ENCODE results near the gene MYBBP1A.

DNA sequence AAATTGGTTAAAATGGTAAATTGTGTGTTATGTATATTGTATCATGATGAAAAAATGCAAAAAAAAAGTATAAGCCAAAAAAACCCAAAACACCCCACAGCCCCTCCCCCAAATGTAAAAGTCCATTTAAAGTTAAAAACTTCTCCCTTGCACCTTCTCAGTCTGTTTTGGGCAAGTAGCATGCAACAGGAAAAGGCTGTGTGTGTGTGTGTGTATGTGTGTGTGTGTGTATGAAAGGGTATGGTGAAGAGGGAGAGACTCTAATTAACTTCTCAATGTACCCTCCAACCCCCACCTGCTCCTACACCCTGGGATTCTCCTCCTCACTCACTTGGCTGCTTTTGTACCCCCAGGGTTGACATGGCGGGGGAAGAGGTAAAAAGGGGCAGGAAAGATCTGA is 14.4 kb upstream of the MYBBP1A start:
- TF ChIP-seq CTCF (conservative IDR thresholded peaks at IDR 0.05) (no peak), ZFX (IDR thresholded peaks at IDR 0.05) (no peak)

All from C4-2B (cell line).